WTC11 (cell line): Measurements from ENCODE around the gene ADAM22. TPM values are rescaled to one million over a fixed set of nuclear protein-coding genes. Genes with fewer than 3 reads are reported as not detected.

Experiments
- ATAC-seq: fragments of 200-7000 bp; cut with Tn5 transposase; 2 replicates; pipeline ENCODE4 v1.10.0; 2021; ENCODE audit warnings: mild to moderate bottlenecking, moderate library complexity
- CTCF ChIA-PET: fragments of 300-600 bp; sonication (Branson Sonifier 250); formaldehyde crosslinking; loops from one replicate; lab custom pipeline; 2021; ENCODE audit warnings: antibody characterized with exemption; lab: Charles Lee
- POLR2A ChIA-PET: fragments of 350-600 bp; sonication (Branson Sonifier 250); formaldehyde crosslinking; loops from one replicate; lab custom pipeline; 2021; ENCODE audit warnings: antibody characterized with exemption; lab: Charles Lee
- DNase-seq: peaks from one replicate; pipeline ENCODE4 v3.0.0; 2021; ENCODE audit warnings: low spot score
- H3K27ac Mint-ChIP-seq: 2 replicates; pipeline ENCODE4 v1.8.0; 2021; ENCODE audit warnings: mixed read lengths
- H3K27me3 Mint-ChIP-seq: 2 replicates; pipeline ENCODE4 v1.8.0; 2021; ENCODE audit warnings: low read depth, mild to moderate bottlenecking, moderate library complexity, mixed read lengths
- H3K36me3 Mint-ChIP-seq: 2 replicates; pipeline ENCODE4 v1.8.0; 2021; ENCODE audit warnings: mixed read lengths
- H3K4me1 Mint-ChIP-seq: 2 replicates; pipeline ENCODE4 v1.8.0; 2022; ENCODE audit warnings: mixed read lengths
- H3K4me3 Mint-ChIP-seq: 2 replicates; pipeline ENCODE4 v1.8.0; 2021; ENCODE audit warnings: mild to moderate bottlenecking, moderate library complexity, mixed read lengths
- H3K9me3 Mint-ChIP-seq: 2 replicates; pipeline ENCODE4 v1.8.0; 2021; ENCODE audit warnings: mixed read lengths
- CBFB ChIP-seq: sonication (generic); formaldehyde crosslinking; IDR thresholded peaks from 2 replicates; pipeline ENCODE4 v1.8.1; 2022; ENCODE audit warnings: mild to moderate bottlenecking, low read depth, missing genetic modification reagents
- CREM ChIP-seq: sonication (generic); formaldehyde crosslinking; IDR thresholded peaks from 2 replicates; pipeline ENCODE4 v1.8.1; 2022; ENCODE audit warnings: mild to moderate bottlenecking, missing genetic modification reagents, moderate library complexity
- ETV6 ChIP-seq: sonication (generic); formaldehyde crosslinking; IDR thresholded peaks from 2 replicates; pipeline ENCODE4 v1.8.1; 2022; ENCODE audit warnings: mild to moderate bottlenecking, missing genetic modification reagents
- RELA ChIP-seq: sonication (generic); formaldehyde crosslinking; IDR thresholded peaks from 2 replicates; pipeline ENCODE4 v1.8.1; 2022; ENCODE audit warnings: missing genetic modification reagents, mild to moderate bottlenecking, borderline replicate concordance
- SMAD3 ChIP-seq: sonication (generic); formaldehyde crosslinking; IDR thresholded peaks from 2 replicates; pipeline ENCODE4 v1.8.0; 2022; ENCODE audit warnings: missing genetic modification reagents, mild to moderate bottlenecking, borderline replicate concordance
- ZNF121 ChIP-seq: sonication (generic); formaldehyde crosslinking; IDR thresholded peaks from 2 replicates; pipeline ENCODE4 v1.8.0; 2023; ENCODE audit warnings: missing genetic modification reagents
- total RNA-seq: library from RNA; stranded (reverse); gene quantifications from 3 replicates; pipeline ENCODE4 v1.2.3, GENCODE V29; 2021
- TF ChIP-seq, protein P1 (sequence below): fragments of 250-450 bp; sonication (Bioruptor Pico); conservative IDR thresholded peaks from 2 replicates; pipeline ENCODE4 v1.9.0; 2021; ENCODE audit warnings: mild to moderate bottlenecking
- TF ChIP-seq, protein P2 (sequence below): sonication (generic); formaldehyde crosslinking; IDR thresholded peaks from 2 replicates; pipeline ENCODE4 v1.8.1; 2023; ENCODE audit warnings: mild to moderate bottlenecking, missing genetic modification reagents
- TF ChIP-seq, protein P3 (sequence below): fragments of 250-450 bp; sonication (Bioruptor Pico); IDR thresholded peaks from 2 replicates; pipeline ENCODE4 v1.8.0; 2021; ENCODE audit warnings: mild to moderate bottlenecking
- TF ChIP-seq, protein P4 (sequence below): sonication (generic); formaldehyde crosslinking; IDR thresholded peaks from 2 replicates; pipeline ENCODE4 v1.8.1; 2023; ENCODE audit warnings: mild to moderate bottlenecking, missing genetic modification reagents, moderate library complexity
- TF ChIP-seq, protein P5 (sequence below): fragments of 250-450 bp; sonication (Bioruptor Pico); IDR thresholded peaks from 2 replicates; pipeline ENCODE4 v1.9.0; 2021; ENCODE audit warnings: moderate library complexity, mild to moderate bottlenecking, inconsistent platforms, borderline replicate concordance
- TF ChIP-seq, protein P6 (sequence below): sonication (generic); formaldehyde crosslinking; IDR thresholded peaks from 2 replicates; pipeline ENCODE4 v1.8.1; 2022; ENCODE audit warnings: low read depth, missing genetic modification reagents, borderline replicate concordance
- TF ChIP-seq, protein P7 (sequence below): sonication (generic); formaldehyde crosslinking; IDR thresholded peaks from 2 replicates; pipeline ENCODE4 v1.8.0; 2022; ENCODE audit warnings: mild to moderate bottlenecking, missing genetic modification reagents
- TF ChIP-seq, protein P8 (sequence below): fragments of 250-450 bp; sonication (Bioruptor Pico); IDR thresholded peaks from 2 replicates; pipeline ENCODE4 v1.9.0; 2021; ENCODE audit warnings: mild to moderate bottlenecking
- TF ChIP-seq, protein P9 (sequence below): fragments of 250-450 bp; sonication (Bioruptor Pico); IDR thresholded peaks from 2 replicates; pipeline ENCODE4 v1.9.0; 2021; ENCODE audit warnings: mild to moderate bottlenecking

The ADAM22 gene
- total RNA-seq, 1 experiment from 2014 or later = 12.4 TPM

DNA sequence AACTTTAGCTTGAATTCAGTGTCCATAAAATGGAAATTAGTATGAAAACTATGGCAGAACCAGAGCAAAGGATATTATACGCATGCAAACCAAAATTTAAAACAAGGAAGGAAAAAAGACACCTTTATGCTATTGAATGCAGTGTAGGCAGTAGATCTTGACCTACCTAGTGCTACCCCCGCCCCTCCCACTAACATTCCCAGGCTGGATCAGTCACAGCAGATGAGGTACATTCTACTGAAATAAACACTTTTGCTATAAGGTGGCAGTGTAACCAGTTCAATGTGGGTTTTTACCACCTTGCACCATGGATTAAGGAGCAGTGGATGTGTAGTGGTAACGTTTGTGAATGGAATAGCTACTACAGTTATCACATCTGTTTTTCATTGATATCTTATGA, 257.9 kb downstream of the ADAM22 start:
- H3K9me3 Mint-ChIP-seq = peaks cover 3% of the 10 kb centered on the region; the same call in 1 of the 2 replicates
- no peaks in the 10 kb centered on the region for H3K27me3 Mint-ChIP-seq
- ChIA-PET CTCF (no interaction called here), POLR2A (no interaction called here)
- peaks cover 6% of the 10 kb centered on the region; the same call in 1 of the 2 replicates for H3K36me3 Mint-ChIP-seq
- H3K27ac Mint-ChIP-seq = no peak overlapping the region; the same call in 1 of the 2 replicates
- no peak overlapping the region for H3K4me3 Mint-ChIP-seq
- peaks cover 4% of the 10 kb centered on the region; the same call in 1 of the 2 replicates for H3K4me1 Mint-ChIP-seq
- ATAC-seq (0 out of 2 replicates have a peak, but pooled peaks have one; percentile 38), DNase-seq (no peak)
- TF ChIP-seq, protein P1, sequence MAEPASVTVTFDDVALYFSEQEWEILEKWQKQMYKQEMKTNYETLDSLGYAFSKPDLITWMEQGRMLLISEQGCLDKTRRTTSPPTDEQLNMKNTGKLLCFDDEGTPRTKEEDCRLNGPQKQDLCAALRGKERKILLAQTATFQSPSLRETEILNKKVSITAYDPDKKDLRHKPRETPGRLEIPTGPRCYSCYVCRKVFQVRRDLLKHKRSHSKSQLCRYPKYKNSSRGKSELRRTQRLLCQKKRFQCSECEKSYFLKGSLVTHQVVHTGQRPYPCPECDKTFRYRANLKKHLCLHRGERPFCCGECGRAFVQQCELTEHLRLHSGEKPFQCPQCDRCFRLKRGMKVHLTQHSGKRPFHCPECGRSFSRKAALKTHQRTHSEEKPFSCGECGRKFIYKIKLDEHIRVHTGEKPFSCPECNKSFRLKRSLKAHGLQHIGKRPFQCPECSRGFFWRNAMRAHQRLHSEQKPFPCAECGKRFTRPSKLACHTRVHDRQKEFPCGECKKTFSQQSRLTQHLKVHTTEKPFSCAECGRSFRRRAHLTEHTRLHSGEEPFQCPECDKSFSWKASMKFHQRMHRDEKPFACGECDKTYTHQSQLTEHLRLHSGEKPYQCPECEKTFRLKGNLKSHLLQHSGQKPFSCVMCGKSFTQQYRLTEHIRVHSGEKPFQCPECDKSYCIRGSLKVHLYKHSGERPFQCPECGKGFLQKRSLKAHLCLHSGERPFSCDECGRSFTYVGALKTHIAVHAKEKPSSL (CRISPR knock-in tag) = no peak
- TF ChIP-seq, protein P2, sequence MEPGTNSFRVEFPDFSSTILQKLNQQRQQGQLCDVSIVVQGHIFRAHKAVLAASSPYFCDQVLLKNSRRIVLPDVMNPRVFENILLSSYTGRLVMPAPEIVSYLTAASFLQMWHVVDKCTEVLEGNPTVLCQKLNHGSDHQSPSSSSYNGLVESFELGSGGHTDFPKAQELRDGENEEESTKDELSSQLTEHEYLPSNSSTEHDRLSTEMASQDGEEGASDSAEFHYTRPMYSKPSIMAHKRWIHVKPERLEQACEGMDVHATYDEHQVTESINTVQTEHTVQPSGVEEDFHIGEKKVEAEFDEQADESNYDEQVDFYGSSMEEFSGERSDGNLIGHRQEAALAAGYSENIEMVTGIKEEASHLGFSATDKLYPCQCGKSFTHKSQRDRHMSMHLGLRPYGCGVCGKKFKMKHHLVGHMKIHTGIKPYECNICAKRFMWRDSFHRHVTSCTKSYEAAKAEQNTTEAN (CRISPR knock-in tag) = no peak
- TF ChIP-seq, protein P3, sequence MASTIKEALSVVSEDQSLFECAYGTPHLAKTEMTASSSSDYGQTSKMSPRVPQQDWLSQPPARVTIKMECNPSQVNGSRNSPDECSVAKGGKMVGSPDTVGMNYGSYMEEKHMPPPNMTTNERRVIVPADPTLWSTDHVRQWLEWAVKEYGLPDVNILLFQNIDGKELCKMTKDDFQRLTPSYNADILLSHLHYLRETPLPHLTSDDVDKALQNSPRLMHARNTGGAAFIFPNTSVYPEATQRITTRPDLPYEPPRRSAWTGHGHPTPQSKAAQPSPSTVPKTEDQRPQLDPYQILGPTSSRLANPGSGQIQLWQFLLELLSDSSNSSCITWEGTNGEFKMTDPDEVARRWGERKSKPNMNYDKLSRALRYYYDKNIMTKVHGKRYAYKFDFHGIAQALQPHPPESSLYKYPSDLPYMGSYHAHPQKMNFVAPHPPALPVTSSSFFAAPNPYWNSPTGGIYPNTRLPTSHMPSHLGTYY = no peak
- TF ChIP-seq, protein P4, sequence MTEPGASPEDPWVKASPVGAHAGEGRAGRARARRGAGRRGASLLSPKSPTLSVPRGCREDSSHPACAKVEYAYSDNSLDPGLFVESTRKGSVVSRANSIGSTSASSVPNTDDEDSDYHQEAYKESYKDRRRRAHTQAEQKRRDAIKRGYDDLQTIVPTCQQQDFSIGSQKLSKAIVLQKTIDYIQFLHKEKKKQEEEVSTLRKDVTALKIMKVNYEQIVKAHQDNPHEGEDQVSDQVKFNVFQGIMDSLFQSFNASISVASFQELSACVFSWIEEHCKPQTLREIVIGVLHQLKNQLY (CRISPR knock-in tag) = no peak
- TF ChIP-seq, protein P5, sequence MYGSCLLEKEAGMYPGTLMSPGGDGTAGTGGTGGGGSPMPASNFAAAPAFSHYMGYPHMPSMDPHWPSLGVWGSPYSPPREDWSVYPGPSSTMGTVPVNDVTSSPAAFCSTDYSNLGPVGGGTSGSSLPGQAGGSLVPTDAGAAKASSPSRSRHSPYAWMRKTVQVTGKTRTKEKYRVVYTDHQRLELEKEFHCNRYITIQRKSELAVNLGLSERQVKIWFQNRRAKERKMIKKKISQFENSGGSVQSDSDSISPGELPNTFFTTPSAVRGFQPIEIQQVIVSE (CRISPR knock-in tag) = no peak
- TF ChIP-seq, protein P6, sequence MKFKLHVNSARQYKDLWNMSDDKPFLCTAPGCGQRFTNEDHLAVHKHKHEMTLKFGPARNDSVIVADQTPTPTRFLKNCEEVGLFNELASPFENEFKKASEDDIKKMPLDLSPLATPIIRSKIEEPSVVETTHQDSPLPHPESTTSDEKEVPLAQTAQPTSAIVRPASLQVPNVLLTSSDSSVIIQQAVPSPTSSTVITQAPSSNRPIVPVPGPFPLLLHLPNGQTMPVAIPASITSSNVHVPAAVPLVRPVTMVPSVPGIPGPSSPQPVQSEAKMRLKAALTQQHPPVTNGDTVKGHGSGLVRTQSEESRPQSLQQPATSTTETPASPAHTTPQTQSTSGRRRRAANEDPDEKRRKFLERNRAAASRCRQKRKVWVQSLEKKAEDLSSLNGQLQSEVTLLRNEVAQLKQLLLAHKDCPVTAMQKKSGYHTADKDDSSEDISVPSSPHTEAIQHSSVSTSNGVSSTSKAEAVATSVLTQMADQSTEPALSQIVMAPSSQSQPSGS = no peak
- no peak for TF ChIP-seq SMAD3 (CRISPR knock-in tag)
- TF ChIP-seq ZNF121 (CRISPR knock-in tag) = no peak
- TF ChIP-seq, protein P7, sequence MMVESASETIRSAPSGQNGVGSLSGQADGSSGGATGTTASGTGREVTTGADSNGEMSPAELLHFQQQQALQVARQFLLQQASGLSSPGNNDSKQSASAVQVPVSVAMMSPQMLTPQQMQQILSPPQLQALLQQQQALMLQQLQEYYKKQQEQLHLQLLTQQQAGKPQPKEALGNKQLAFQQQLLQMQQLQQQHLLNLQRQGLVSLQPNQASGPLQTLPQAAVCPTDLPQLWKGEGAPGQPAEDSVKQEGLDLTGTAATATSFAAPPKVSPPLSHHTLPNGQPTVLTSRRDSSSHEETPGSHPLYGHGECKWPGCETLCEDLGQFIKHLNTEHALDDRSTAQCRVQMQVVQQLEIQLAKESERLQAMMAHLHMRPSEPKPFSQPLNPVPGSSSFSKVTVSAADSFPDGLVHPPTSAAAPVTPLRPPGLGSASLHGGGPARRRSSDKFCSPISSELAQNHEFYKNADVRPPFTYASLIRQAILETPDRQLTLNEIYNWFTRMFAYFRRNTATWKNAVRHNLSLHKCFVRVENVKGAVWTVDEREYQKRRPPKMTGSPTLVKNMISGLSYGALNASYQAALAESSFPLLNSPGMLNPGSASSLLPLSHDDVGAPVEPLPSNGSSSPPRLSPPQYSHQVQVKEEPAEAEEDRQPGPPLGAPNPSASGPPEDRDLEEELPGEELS (CRISPR knock-in tag) = no peak
- TF ChIP-seq CBFB (CRISPR knock-in tag) = no peak

DNA sequence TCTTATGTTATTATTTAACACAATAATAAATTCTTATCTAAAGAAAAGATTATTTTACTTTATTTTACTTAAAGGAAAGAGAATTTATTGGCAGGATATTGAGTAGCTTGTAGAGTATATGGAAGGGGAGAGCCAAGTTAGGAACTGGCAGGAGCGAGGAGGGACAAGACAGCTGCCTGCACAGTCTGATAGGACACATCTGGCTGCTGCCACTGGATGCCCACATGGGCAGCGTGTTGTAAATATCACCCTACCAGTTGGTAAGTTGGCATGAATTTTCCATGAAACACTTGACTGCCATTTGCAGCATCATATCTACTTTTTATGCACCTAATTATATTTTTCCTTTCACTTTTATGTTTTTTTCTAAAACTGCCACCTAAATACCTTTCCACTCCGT, 266.2 kb downstream of the ADAM22 start:
- Mint-ChIP-seq H3K27me3 (no peaks in the 10 kb centered on the region), H3K36me3 (peaks cover 24% of the 10 kb centered on the region), H3K4me1 (peaks cover 30% of the 10 kb centered on the region), H3K4me3 (no peak overlapping the region), H3K9me3 (peaks cover under 1% of the 10 kb centered on the region; the same call in 1 of the 2 replicates), H3K27ac (peak overlapping the region; percentile 69; the same call in 1 of the 2 replicates)
- ChIA-PET POLR2A (interaction anchor here (0.6 kb wide), 1 partner anchor 622 kb away, joined by 3 read pairs; no protein-coding TSS in a partner anchor), CTCF (no interaction called here)
- ATAC-seq = no peak
- no peak for DNase-seq
- TF ChIP-seq, protein P7 (CRISPR knock-in tag) = no peak
- TF ChIP-seq CREM (CRISPR knock-in tag) (no peak), ZNF121 (CRISPR knock-in tag) (no peak), ETV6 (no peak), RELA (CRISPR knock-in tag) (no peak)
- TF ChIP-seq, protein P8, sequence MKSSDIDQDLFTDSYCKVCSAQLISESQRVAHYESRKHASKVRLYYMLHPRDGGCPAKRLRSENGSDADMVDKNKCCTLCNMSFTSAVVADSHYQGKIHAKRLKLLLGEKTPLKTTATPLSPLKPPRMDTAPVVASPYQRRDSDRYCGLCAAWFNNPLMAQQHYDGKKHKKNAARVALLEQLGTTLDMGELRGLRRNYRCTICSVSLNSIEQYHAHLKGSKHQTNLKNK (CRISPR knock-in tag) = no peak
- TF ChIP-seq, protein P9, sequence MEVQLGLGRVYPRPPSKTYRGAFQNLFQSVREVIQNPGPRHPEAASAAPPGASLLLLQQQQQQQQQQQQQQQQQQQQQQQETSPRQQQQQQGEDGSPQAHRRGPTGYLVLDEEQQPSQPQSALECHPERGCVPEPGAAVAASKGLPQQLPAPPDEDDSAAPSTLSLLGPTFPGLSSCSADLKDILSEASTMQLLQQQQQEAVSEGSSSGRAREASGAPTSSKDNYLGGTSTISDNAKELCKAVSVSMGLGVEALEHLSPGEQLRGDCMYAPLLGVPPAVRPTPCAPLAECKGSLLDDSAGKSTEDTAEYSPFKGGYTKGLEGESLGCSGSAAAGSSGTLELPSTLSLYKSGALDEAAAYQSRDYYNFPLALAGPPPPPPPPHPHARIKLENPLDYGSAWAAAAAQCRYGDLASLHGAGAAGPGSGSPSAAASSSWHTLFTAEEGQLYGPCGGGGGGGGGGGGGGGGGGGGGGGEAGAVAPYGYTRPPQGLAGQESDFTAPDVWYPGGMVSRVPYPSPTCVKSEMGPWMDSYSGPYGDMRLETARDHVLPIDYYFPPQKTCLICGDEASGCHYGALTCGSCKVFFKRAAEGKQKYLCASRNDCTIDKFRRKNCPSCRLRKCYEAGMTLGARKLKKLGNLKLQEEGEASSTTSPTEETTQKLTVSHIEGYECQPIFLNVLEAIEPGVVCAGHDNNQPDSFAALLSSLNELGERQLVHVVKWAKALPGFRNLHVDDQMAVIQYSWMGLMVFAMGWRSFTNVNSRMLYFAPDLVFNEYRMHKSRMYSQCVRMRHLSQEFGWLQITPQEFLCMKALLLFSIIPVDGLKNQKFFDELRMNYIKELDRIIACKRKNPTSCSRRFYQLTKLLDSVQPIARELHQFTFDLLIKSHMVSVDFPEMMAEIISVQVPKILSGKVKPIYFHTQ (CRISPR knock-in tag) = no peak
- TF ChIP-seq, all 79 proteins: peak for 0
